B cell (primary cell): ENCODE results near the gene PCNX3.

Experiments used
- EZH2 ChIP-seq: IDR thresholded peaks from 2 replicates; pipeline ENCODE4 v1.6.1; 2012; ENCODE audit warnings: borderline replicate concordance, low read depth, mild to moderate bottlenecking, moderate library complexity, low read length; ENCODE audit not compliant: insufficient read depth, poor library complexity, severe bottlenecking
- TF ChIP-seq, protein P1 (sequence below): fragments of 200-600 bp; IDR thresholded peaks from one replicate; pipeline ENCODE4 v1.8.0; 2022; ENCODE audit warnings: antibody characterized with exemption, mild to moderate bottlenecking

DNA sequence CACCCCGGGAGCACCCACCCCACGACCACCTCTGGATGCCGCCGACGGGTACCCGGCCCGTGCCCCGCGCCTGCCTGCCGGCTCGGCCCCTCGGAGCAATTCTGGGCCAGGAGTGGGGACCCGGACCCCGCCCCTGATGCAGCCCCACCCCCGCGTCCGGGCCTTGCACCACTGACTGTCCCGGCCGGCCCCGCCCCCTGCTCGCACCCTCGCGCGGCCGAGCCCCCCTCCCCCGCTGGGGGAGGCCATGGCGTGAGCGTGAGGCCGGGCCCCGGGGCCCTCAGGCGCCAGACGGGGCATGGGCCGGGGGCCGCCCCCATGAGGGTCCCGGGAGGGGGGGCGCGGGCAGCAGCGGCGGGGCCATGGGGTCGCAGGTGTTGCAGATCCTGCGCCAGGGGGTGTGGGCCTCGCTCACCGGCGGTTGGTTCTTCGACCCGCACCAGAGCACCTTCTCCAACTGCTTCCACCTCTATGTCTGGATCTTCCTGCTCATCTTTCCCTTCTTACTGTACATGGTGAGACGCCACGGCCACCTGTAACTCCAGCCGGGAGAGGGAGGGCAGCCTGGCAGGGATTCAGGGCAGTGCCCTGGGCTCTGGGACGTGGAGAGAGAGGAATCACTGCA lies 486 bp downstream of the PCNX3 start:
- TF ChIP-seq, protein P1, sequence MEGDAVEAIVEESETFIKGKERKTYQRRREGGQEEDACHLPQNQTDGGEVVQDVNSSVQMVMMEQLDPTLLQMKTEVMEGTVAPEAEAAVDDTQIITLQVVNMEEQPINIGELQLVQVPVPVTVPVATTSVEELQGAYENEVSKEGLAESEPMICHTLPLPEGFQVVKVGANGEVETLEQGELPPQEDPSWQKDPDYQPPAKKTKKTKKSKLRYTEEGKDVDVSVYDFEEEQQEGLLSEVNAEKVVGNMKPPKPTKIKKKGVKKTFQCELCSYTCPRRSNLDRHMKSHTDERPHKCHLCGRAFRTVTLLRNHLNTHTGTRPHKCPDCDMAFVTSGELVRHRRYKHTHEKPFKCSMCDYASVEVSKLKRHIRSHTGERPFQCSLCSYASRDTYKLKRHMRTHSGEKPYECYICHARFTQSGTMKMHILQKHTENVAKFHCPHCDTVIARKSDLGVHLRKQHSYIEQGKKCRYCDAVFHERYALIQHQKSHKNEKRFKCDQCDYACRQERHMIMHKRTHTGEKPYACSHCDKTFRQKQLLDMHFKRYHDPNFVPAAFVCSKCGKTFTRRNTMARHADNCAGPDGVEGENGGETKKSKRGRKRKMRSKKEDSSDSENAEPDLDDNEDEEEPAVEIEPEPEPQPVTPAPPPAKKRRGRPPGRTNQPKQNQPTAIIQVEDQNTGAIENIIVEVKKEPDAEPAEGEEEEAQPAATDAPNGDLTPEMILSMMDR: no peak
- no peak for TF ChIP-seq EZH2
